Sigmoid colon (tissue), 7 donors: ENCODE measurements around the gene PPP1R10. TPM values are rescaled to one million over a fixed set of nuclear protein-coding genes. Genes with fewer than 3 reads are reported as not detected.
A peak's percentile ranks its signal among the peaks of the same experiment; 100 is the strongest.

Experiments used
- DNase-seq: peaks from one replicate; pipeline ENCODE4 v3.0.0-alpha.2; 2019
- H3K27ac ChIP-seq, 4 donors: fragments of 200-600 bp; sonication (generic); one replicate each; pipeline ENCODE4 v1.5.1; 2016 to 2019; ENCODE audit warnings: mild to moderate bottlenecking in 1 of 4
- H3K27me3 ChIP-seq, 3 donors: fragments of 200-600 bp; sonication (generic); one replicate each; pipeline ENCODE4 v1.5.1; 2019; ENCODE audit warnings: mild to moderate bottlenecking in 1 of 3
- H3K36me3 ChIP-seq, 4 donors: fragments of 200-600 bp; sonication (generic); one replicate each; pipeline ENCODE4 v1.5.1; 2016 to 2019
- H3K4me1 ChIP-seq, 4 donors: fragments of 200-600 bp; sonication (generic); one replicate each; pipeline ENCODE4 v1.5.1; 2017 to 2019
- H3K4me3 ChIP-seq, 4 donors: fragments of 200-600 bp; sonication (generic); one replicate each; pipeline ENCODE4 v1.5.1; 2017 to 2019; ENCODE audit warnings: mild to moderate bottlenecking in 2 of 4, moderate library complexity in 1 of 4
- H3K9me3 ChIP-seq, 4 donors: fragments of 200-600 bp in 3 of 4; sonication (generic) in 3 of 4; one replicate each; pipeline versions ENCODE4 v1.5.1 to v1.6.1; 2013 to 2019
- CTCF ChIP-seq, 4 experiments: fragments of 450-650 bp in 3 of 4; fragments of 200-600 bp in 1 of 4; IDR thresholded peaks; one replicate each; pipeline ENCODE4 v1.5.1; 2016 to 2019; ENCODE audit warnings: antibody characterized with exemption in 4 of 4, mild to moderate bottlenecking in 3 of 4, moderate library complexity in 2 of 4
- EP300 ChIP-seq, 4 donors: sonication (generic); formaldehyde crosslinking; IDR thresholded peaks; one replicate each; pipeline ENCODE4 v1.6.1; 2017; ENCODE audit warnings: antibody characterized with exemption in 4 of 4
- POLR2A ChIP-seq, 2 donors: fragments of 450-650 bp; IDR thresholded peaks; one replicate each; pipeline ENCODE4 v1.6.1; 2016; ENCODE audit warnings: antibody characterized with exemption in 2 of 2, mild to moderate bottlenecking in 2 of 2, moderate library complexity in 2 of 2
- POLR2AphosphoS5 ChIP-seq, 4 donors: sonication (generic); formaldehyde crosslinking; IDR thresholded peaks; one replicate each; pipeline ENCODE4 v1.6.1; 2017; ENCODE audit warnings: antibody characterized with exemption in 4 of 4
- WGBS, 2 donors: extraction: QIAGEN DNeasy Blood & Tissue Kit; methylation state at CpG; one replicate each; pipeline ENCODE4 v1.1.7; 2013; 5-methylcytosine and 5-hydroxymethylcytosine counted together
- intact Hi-C: fragments of 100-400 bp; cut with DNase I; formaldehyde crosslinking; loops from one replicate; pipeline ENCODE4 v1.15.1; 2023
- polyA plus RNA-seq, 3 donors: library from polyadenylated mRNA; stranded (reverse); fragments of 200-250 nt; gene quantifications; one replicate each; pipeline ENCODE4 v1.2.3, GENCODE V29; 2013
- total RNA-seq, 4 donors: library from RNA; depleted of rRNA; stranded (reverse); fragments of >200 nt; gene quantifications; one replicate each; pipeline ENCODE4 v1.1.0, GENCODE V29; 2016
- donor health status: healthy with polysubstance abuse.
- donor health status: Bipolar disorder and iron deficiency.
- donor health status: healthy.

The PPP1R10 gene
- total and polyA plus RNA-seq, 7 donors = 13.8 to 30.6 (median 26.8) TPM

- Histone ChIP-seq H3K9me3 (no peaks in the 10 kb centered on the region), H3K27me3 (no peaks in the 10 kb centered on the region), H3K4me3 (no peak overlapping the region), H3K36me3 (peaks cover 33 to 86% (median 59%) of the 10 kb centered on the region in 4 donors), H3K4me1 (no peaks in the 10 kb centered on the region), H3K27ac (peak overlapping the region in 3 of 4 donors; percentile 18 to 55 (median 23))
- no peak for DNase-seq
- intact Hi-C loops = no loop called here
- WGBS, 2 donors = 77 to 90% methylated on average over 8 of the region's 8 CpGs
- TF ChIP-seq EP300 (IDR thresholded peaks at IDR 0.05) (no peak), POLR2A (IDR thresholded peaks at IDR 0.05) (no peak), CTCF (IDR thresholded peaks at IDR 0.05) (no peak), POLR2AphosphoS5 (IDR thresholded peaks at IDR 0.05) (no peak)
Observed at GRCh38 chr6:30590509-30590908, 26.5 kb downstream of the PPP1R10 start.

- TF ChIP-seq POLR2AphosphoS5 (IDR thresholded peaks at IDR 0.05) (no peak), EP300 (IDR thresholded peaks at IDR 0.05) (no peak), POLR2A (IDR thresholded peaks at IDR 0.05) (no peak), CTCF (IDR thresholded peaks at IDR 0.05) (no peak)
- WGBS, 2 donors = 93 to 95% methylated on average over 15 of the region's 15 CpGs
- no peak overlapping the region for H3K27ac ChIP-seq
- H3K27me3 ChIP-seq = no peaks in the 10 kb centered on the region
- no peaks in the 10 kb centered on the region for H3K4me1 ChIP-seq
- intact Hi-C loops = no loop called here
- no peak for DNase-seq
- H3K9me3 ChIP-seq = no peaks in the 10 kb centered on the region
- no peak overlapping the region for H3K4me3 ChIP-seq
- peaks cover 39 to 91% (median 64%) of the 10 kb centered on the region in 4 donors for H3K36me3 ChIP-seq
Observed at GRCh38 chr6:30589754-30590358, 27.2 kb downstream of the PPP1R10 start.

GRCh38 chr6:30583921-30584320, 33.1 kb downstream of the PPP1R10 start:
- intact Hi-C loops = no loop called here
- Histone ChIP-seq H3K9me3 (no peaks in the 10 kb centered on the region), H3K4me3 (no peak overlapping the region), H3K27ac (no peak overlapping the region), H3K36me3 (peaks cover 60 to 100% (median 91%) of the 10 kb centered on the region in 4 donors), H3K4me1 (no peaks in the 10 kb centered on the region), H3K27me3 (no peaks in the 10 kb centered on the region)
- no peak for DNase-seq
- WGBS, 2 donors = 83 to 93% methylated on average over 5 of the region's 5 CpGs
- TF ChIP-seq CTCF (IDR thresholded peaks at IDR 0.05) (no peak), EP300 (IDR thresholded peaks at IDR 0.05) (no peak), POLR2A (IDR thresholded peaks at IDR 0.05) (no peak), POLR2AphosphoS5 (IDR thresholded peaks at IDR 0.05) (no peak)

- Histone ChIP-seq H3K36me3 (peaks cover 33 to 70% (median 54%) of the 10 kb centered on the region in 4 donors), H3K4me3 (no peak overlapping the region), H3K4me1 (peaks cover 0 to 13% (median 8%) of the 10 kb centered on the region in 4 donors), H3K27me3 (no peaks in the 10 kb centered on the region), H3K27ac (no peak overlapping the region), H3K9me3 (no peaks in the 10 kb centered on the region)
- intact Hi-C loops = no loop called here
- 96 to 98% methylated on average over 8 of the region's 8 CpGs for WGBS, 2 donors
- DNase-seq = no peak
- TF ChIP-seq POLR2AphosphoS5 (IDR thresholded peaks at IDR 0.05) = no peak
Observed at GRCh38 chr6:30578051-30578450, 39.0 kb downstream of the PPP1R10 start.

- DNase-seq = no peak
- Histone ChIP-seq H3K36me3 (peaks cover 8 to 21% (median 10%) of the 10 kb centered on the region in 4 donors), H3K27me3 (no peaks in the 10 kb centered on the region), H3K9me3 (no peaks in the 10 kb centered on the region), H3K27ac (no peak overlapping the region), H3K4me1 (peaks cover 0 to 38% (median 30%) of the 10 kb centered on the region in 4 donors), H3K4me3 (no peak overlapping the region)
- TF ChIP-seq POLR2A (IDR thresholded peaks at IDR 0.05) = no peak
- no peak for TF ChIP-seq CTCF (IDR thresholded peaks at IDR 0.05)
- no peak for TF ChIP-seq POLR2AphosphoS5 (IDR thresholded peaks at IDR 0.05)
- TF ChIP-seq EP300 (IDR thresholded peaks at IDR 0.05) = no peak
- intact Hi-C loops = no loop called here
- WGBS, 2 donors = 61 to 66% methylated on average over 4 of the region's 4 CpGs
Observed at GRCh38 chr6:30573113-30573512, 43.9 kb downstream of the PPP1R10 start.
